ENCODE measurements around the gene SLC25A47.

- no peak for TF ChIP-seq CTCF (IDR thresholded peaks at IDR 0.05)
- no peak for TF ChIP-seq POLR2AphosphoS5 (IDR thresholded peaks at IDR 0.05)
These were observed 2.8 kb downstream of the SLC25A47 start for GRCh38 chr14:100325958-100326357.

Data from breast epithelium (tissue), 3 donors.